ENCODE results near the gene DCTN3.

Gene DCTN3

DNA sequence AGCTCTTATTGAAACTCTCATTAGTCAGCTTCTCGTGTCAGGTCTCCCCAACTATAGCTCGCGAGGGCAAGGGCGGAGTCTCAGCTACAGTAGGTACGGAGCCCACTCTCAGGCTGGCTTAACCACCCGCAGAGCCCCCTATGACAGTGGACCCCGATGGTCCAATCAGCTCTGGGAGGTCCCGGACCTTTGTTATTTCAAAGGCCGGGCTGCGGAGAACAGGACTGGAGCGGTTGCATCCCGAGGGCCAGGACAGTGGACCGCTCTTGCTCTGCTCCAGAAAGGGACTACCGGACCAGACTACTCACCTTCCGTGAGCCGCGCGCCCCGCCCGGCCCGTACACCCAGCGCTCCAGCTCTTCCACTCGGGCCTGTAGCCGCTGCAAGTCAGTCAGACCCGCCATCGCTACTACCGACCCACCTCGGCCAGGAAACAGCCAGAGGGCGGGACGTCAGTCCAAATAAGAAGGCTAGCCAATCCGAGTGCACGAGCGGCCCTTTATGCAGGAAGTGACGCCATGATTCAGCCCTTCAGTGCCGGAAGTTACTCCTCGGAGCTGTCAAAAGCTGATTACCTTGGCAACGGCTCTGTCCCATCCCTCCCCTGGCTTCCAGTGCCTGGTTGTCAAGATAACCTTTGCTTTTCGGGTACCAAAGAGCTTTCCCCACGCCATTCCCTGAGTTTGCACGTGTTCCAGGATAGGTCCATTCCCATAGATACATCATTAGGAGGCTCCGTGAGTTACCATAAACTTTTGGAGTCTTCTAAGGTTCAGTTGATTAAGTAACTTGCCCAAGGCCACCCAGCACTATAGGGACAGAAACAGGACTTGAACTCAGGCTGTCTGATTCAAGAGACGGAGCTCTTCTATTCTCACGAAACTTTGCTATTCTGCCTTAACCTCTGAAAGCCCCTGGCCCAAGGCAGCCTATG lies at the start of gene DCTN3:
TSS of gene DCTN3 (minus strand) at position 435 of the 934 bp plus-strand sequence. CDS start at position 404, 31 bp downstream.
- DNase-seq, result peak; percentile 85

DNA sequence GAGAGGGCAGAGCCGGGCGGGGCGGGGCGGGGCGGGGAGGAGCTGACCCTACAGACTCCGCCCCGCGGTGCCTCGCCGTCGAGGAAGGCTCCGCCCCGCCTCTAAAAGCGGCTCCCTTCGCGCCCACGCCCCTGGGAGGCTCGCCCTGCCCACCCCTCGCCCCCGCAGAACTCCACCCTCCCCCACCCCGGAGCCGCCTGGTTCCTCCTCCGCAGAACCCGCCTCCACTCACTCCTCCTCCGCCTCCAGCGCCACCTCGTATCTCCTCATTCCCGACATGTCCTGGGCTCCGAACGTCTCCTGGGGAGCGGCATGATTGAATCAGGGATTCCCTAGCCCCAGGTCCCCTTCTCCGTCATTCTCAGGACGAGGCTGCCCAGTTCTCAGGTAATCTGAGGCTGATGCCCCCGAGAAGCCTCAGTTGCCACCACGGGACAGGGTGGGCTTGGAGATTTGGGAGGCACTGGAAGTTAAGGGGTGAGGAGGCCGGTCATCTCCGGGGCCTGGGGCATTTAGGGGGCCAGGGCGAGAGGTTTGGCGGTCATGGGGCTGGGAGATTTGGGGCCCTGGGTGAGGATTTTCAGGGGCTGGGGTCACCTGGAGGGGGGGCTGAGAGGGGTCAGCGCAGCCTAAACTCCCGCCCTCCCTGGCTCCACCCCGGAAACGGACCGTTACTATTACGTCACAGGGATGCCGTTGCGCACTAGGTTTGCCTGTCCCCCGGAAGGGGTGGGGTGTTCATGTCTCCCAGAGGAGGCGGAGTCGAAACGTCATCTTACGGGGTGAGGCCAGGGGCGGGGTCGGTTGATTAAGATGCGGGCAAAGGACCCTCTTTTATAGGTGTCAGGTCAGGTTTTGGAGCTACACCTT lies 45.3 kb upstream of the DCTN3 start:
- DNase-seq, result peak; percentile 90

DNA sequence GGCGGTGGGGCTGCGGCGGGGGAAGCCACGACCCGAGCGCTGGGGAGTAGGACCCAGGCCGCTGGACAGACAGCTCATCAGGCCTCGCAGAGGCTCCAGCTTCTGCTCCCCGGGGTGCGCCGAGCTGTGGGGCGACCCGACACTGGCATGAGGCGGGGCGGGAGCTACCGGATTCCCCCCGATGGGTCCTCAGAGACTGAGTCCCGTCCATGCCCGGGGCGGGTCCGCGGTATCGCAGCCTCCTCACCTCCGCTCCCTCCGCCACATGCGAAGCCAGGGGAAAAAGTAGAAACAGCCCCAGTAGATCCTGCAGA lies 44.7 kb upstream of the DCTN3 start:
- no peak for DNase-seq

DNA sequence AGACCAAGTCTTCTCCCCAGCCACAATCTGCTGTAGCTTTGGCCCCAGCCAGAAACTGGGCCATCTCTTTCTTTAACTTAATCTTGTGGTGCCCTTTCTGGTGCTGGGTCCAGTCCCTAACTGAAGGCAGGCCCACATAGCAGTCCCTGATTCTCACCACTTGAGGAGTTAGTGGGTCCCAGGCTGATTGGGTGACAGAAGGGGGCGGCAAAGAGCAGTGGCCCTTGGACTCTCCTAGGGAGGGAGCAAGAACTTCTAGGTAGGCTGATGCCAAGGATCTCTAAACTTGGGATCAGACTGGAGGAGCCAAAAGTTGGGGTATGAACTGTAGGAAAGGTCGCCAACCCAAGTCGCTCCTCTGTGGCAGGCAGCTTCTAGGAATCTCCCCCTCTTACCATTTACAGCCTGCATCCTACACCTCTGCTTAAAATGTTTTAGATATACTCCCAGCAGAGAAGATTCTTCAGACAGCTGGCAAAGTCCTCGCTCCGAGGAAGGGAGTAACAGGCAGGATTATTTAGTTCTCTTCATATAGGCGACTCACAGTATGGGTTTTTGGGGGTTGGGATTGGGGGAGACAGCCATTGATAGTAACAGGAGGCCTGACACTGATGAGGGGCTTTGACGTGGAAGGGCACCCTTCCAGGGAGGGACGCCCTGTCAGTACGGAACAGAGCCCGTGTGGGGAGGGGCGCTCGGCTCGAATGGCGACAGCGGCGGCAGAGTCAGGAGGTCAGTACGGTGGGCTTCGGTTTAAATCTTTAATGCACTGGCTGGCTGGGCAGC lies 44.2 kb upstream of the DCTN3 start:
- DNase-seq, result no peak

DNA sequence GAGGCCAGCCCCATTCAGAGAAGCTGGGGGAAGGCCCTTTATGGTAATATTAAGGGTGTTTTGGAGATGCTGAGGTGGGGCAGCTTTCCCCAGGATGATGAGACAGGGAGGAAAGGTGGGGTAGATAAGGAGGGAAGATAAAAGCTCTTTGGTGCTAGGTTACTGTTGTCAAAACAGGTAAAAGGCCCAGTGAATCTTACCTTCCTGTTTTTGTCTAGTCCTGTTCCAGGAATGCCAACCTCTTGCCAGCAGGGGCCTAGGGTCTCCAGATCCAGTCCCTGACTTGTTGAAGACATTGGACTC lies 43.0 kb upstream of the DCTN3 start:
- DNase-seq, result no peak

DNA sequence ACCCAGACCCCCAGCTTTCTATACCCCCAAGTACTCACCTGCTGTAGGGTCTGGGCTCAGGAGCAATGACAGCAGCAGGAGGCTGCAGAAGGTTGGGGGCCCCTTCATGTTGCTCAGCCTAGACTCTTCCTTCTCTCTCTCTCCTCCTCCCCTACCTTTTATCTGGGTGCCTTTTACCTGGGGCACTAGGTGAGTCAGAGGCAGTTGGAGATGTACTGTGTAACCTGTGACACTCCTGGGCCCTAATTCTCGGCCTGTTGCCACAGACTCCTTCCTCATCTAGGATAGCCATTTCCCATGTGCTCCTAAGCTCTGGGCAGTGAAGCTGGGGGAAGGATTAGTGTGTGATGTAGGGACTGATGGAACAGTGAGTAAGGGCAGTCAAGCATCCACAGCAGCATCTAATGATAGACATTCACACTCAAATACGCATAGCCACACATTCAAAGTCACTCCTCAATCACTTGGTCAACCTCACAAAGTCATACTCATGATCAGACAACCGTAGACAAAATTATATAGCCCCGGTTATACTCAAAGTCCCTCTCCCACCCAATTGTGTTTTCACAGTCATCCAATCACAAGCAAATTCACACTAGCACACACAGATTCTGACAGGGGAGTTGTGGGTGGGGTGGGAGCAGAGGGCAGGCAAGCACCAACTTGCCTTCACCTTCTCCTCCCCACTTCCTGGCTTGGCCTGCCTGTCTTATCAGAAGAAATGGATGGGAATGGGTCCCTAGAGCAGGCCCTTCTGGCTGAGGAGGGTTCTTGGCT lies 42.4 kb upstream of the DCTN3 start, which contains the start of gene CCL27:
TSS of gene CCL27 (minus strand) at position 132 of the 777 bp plus-strand sequence. CDS start at position 108, 24 bp downstream.
- no peak for DNase-seq

DNA sequence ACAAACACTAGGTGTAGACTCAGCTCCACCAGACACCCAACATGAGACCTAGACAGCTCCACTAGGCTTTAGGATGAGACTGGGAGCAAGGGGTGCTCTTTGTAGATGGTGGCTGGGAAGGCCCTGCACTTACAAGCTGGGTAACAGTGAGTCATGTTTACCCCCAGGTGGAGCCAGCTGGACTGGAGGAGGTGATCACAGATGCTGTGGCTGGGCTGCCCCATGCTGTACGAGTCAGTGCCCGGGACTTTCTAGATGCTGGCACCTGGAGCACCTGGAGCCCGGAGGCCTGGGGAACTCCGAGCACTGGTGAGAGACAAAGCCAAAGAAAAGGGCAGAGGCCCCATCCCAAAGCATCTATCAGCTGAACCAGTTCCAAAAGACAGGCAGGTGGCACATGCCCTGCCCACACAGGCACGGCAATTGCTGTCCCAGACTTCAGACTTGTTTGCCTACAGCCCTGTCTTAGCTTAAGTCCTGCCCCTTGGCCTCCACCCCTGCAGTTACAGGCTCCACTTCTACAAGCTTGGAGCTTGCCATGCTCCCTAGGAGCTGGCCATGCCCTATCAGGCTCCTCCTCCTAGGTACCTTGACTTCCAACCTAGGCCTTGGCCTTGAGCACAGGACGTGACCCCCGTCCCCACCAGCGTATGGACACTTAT lies 39.4 kb upstream of the DCTN3 start:
- DNase-seq, result no peak

DNA sequence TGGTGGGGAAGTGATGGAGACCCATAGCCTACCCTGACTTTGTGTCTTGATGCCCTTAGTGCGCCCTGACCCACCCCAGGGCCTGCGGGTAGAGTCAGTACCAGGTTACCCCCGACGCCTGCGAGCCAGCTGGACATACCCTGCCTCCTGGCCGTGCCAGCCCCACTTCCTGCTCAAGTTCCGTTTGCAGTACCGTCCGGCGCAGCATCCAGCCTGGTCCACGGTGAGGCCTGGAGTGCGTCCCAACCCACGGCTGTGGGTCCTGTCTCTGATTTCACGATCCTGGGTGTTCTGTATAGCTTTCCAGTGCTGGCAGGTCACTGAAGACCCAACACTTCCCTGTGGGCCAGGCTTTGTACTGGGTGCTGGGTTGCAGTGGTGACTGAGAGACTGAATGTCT lies 38.2 kb upstream of the DCTN3 start:
- no peak for DNase-seq

DNA sequence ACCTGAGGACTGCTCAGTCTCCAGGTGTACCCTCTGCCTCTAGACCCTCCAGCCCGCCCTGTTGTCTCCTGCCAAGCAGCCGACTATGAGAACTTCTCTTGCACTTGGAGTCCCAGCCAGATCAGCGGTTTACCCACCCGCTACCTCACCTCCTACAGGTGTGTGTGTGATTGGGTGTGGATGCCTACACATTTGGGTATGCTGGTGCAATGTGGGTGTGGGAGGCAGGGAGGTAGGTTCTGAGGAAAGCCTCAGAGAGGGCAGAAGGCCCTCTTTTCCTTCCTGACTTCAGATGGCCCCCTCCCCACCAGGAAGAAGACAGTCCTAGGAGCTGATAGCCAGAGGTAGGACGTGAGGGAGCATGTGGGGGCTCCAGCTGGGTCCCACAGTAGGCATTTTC lies 36.7 kb upstream of the DCTN3 start:
- no peak for DNase-seq

DNA sequence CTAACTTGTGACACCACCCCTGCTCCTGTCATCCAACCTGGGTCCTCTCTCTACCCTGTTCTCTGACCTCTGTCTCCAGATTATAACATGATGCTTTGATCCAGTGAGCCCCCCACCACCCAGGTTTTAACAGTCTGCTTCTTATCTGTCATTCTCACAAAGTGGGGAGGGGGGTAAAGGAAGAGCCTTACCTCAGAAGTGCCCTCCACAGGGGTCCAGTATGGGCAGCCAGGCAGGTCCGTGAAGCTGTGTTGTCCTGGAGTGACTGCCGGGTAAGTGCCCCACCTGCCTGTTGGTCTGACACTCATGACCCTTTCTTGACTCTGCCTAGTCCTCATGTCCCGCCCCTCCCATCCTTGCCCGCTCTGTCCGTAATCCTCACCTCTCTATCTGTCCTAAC lies 35.1 kb upstream of the DCTN3 start:
- no peak for DNase-seq

DNA sequence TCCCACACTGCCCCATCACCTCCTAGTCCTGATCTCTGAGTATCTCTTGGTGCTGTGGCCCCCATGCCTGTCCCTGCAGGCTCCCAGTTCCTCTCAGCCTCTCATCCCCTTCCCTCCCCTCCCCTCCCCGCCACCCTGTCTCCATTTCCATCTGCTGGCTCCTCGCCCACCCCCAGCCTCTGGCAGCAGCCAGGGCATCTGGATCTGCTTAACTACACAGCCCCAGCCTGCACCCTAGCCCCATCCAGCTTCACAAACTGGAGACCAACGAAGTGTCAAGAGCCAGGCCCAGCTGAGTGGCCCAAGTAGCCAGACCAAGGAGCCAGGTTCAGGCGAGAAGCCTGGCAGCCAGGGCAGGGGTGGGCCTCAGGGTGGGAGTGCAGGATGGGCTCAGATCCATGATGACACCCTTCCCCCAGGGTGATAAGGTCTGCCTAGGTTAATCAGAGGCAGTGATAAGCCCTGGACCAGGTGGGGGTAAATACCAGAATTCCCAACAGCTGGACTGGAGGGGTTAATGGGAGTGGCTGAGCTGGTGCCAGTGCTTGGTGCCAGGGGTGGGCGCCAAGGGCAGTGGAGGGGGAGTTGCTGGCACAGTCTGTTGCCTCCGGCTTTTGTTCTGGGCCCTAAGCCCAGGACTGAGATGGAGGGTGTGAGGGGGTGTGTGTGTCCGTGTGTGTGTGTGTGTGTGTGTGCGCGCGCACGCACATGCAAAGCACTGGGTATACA lies 34.2 kb upstream of the DCTN3 start:
- DNase-seq, result no peak

DNA sequence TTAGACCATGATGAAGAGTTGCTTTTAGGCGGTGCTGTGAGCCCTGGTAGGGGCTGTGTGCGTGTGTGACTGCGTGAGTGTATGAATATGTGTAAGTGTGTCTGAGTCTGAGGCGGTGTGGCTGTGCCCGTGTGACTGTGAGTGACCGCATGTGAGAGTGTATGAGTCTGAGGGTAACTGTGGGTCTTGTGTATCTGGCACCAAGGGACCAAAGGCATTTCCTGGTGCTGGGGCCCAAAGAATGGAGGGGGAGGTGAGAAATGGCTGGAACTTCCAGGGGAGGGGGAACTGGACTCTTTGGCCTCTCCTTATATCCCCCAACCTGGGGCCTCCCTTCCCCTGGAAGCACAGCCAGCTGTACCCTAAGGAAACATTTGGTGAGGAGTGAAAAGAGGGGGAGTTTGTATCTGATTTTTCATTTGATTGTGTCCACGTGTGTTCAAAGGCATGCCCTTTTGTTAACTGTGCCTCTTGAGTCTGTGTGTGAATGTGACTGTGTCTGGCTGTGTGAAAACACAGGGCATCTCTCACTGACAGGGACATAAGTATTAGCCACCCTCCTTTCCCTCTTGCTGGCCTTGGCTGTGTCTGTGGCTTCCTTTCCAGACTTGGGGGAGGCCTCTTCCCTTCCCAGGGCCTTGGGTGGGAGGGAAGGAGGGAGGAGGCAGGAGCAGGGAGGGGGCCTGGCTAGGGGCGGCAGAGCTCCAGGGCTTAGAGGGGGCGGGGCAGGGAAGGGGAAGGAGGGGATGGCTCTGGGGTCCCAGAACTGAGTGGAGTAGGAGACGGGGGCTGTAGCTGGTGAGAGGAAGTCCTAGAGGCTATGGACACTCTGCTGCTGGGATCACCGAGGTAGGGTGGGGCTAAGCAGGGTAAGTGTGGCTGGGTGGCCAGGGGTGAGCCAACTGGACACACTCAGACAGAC lies 33.1 kb upstream of the DCTN3 start:
- no peak for DNase-seq

DNA sequence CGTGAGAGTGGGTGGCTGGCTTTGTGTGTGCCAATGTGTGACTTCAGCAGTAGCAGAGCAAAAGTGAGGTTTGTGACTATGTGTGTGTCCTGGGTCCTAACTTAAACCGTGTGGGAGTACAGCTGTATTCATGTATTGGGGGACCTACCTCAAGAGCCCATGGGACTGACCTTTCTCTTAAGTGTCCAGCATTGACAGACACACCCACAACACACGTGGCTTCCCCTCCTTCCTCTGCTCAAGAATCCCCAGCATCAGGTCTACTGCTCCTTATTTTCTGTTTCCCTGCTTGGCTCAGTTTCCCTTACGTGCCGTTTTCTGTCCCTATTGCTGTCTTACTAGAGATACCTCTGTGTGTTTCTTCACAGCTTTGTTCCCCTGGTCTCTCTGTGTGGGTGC lies 32.3 kb upstream of the DCTN3 start:
- no peak for DNase-seq

DNA sequence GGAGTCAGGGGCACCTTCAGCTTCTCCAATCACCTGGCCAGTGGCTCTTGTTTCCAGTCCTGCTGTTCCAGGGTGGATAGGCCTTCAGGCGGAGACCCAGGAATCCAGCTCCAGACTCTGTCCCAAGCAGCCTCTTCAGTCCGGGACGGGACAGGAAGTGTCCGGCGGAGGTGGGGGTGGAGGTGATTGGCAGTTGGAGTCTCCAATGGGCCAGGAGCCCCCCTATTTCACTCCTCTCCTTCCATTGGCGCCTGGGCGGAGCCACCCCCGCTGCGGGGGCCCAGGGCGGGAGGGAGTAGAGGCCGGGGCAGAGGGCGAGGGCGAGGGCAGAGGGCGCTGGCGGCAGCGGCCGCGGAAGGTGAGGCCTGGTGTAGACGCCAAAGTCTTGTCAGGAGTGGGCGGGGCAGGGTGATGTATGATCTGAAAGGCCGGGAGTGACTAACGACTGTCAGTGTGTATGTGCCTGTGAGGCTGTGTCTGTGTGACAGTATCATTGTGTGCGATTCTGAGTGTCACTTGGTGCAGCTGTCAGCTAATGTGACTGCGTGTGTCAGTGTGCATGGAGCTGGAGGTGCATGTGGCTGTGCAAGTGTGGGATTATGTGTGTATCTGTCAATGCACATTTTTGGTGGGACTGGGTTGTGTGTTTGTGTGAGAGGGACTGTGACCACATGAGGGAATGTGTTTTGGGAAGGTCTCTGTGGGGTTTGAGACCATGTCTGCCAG lies 31.7 kb upstream of the DCTN3 start, which contains the start of gene IL11RA:
TSS of gene IL11RA (plus strand) at position 310 of the 726 bp plus-strand sequence. CDS start 3,033 bp downstream, outside the sequence.
- peak; percentile 58 for DNase-seq

DNA sequence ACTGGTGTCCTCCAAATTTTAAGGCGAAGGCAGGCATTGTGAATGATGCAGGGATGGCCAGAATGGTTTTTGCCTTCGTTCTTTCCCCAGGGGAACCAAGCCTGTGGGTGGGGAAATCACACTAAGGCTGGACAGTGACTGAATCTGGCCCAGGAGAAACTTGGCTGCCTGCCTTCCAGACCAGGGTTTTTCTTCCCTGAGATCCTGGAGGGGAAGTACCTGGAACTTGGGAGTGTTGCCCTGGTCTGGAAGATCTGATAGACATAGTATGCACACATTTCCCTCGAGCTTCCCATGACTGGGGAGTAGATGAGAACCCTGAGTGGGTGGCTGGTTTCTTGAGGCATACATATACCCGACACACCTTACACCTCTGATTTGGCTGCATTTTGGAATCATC lies 31.0 kb upstream of the DCTN3 start:
- DNase-seq, result no peak

DNA sequence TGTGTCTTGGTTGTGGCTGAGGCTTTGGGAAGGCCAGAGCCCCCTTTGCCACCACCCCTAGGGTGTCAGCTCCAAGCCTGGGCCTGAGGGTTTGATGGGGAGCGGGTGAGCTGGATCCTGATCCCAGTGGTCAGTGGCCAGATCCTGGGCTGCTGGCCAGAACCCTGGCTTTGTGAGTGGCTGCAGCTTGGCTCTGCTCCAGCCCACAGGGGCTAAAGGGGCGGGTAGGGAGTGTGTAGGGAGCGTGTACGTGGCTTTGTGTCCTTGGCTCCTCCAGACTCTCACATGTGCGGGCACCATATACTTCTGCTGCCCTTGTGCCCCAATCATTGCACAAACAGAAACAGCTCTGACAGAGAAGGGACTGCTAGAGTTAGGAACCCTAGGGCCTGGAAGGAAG lies 30.5 kb upstream of the DCTN3 start:
- DNase-seq, result no peak

DNA sequence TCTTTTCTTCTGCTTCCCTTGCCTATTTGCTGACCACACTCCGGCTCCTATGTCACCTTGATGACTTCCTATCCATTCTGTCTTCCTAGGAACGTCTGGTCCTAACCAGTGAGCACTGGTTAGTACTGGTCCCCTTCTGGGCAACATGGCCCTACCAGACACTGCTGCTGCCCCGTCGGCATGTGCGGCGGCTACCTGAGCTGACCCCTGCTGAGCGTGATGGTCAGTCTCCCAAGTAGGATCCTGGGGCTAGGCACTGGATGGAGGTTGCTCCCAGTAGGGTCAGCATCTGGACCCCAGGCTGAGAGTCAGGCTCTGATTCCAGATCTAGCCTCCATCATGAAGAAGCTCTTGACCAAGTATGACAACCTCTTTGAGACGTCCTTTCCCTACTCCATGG lies 28.4 kb upstream of the DCTN3 start:
- no peak for DNase-seq

DNA sequence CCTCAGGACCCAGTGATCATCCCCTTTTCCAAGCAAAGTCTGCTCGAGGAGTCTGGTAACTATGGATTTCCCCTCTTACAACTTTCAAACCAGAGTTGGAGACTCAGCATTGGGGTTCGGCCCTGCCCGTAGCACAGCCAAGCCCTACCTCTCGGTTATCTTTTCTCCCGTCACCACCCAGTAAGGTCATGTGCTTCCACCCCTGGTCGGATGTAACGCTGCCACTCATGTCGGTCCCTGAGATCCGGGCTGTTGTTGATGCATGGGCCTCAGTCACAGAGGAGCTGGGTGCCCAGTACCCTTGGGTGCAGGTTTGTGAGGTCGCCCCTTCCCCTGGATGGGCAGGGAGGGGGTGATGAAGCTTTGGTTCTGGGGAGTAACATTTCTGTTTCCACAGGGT lies 27.4 kb upstream of the DCTN3 start:
- no peak for DNase-seq

DNA sequence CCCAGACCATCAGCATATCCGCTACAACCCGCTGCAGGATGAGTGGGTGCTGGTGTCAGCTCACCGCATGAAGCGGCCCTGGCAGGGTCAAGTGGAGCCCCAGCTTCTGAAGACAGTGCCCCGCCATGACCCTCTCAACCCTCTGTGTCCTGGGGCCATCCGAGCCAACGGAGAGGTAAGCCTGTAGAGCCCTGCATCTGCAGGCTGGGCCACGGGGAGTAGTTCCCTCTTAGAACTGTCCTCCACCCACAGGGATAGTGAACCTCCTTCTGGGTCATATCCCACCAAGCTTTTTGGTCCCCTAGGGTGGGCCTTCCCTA lies 26.7 kb upstream of the DCTN3 start:
- DNase-seq, result no peak

All from NCI-H510A (cell line).